DMS153 treated with DMSO at 0.1 percent for 48 hours (cell line): Measurements from ENCODE around the gene OSGIN1.

Experiments
- DNase-seq: peaks from one replicate; lab custom pipeline; 2025; ENCODE audit not compliant: unreplicated experiment; lab: John Stamatoyannopoulos, UW

OSGIN1 gene

GRCh38 chr16:83956336-83957289 lies 3.6 kb downstream of the OSGIN1 start:
- DNase-seq: peak; percentile 52

GRCh38 chr16:83957296-83957855 lies 4.3 kb downstream of the OSGIN1 start:
- DNase-seq: no peak

- no peak for DNase-seq
Observed at GRCh38 chr16:83958137-83958845, 5.3 kb downstream of the OSGIN1 start.

- DNase-seq: no peak
Observed at GRCh38 chr16:83958846-83959565, 6.0 kb downstream of the OSGIN1 start.

- no peak for DNase-seq
Observed at GRCh38 chr16:83959656-83960434, 6.8 kb downstream of the OSGIN1 start.

GRCh38 chr16:83960521-83961249 lies 7.6 kb downstream of the OSGIN1 start:
- no peak for DNase-seq

- DNase-seq: no peak
Observed at GRCh38 chr16:83961591-83961990, 8.6 kb downstream of the OSGIN1 start.

- DNase-seq: no peak
Observed at GRCh38 chr16:83963277-83964119, 10.5 kb downstream of the OSGIN1 start.

- no peak for DNase-seq
Observed at GRCh38 chr16:83964684-83965443, 11.8 kb downstream of the OSGIN1 start.

GRCh38 chr16:83965444-83966152 lies 12.6 kb downstream of the OSGIN1 start:
- no peak for DNase-seq

GRCh38 chr16:83966153-83966696 lies 13.2 kb downstream of the OSGIN1 start:
- DNase-seq: no peak

- DNase-seq: no peak
Observed at GRCh38 chr16:83967091-83967490, 14.1 kb downstream of the OSGIN1 start.

GRCh38 chr16:83967838-83968305 lies 14.8 kb downstream of the OSGIN1 start, which contains the start of gene NECAB2:
TSS of gene NECAB2 (plus strand) at chr16:83968244. CDS start at chr16:83968649, 405 bp downstream.
- no peak for DNase-seq

- no peak for DNase-seq
Observed at GRCh38 chr16:83968306-83968851, 15.3 kb downstream of the OSGIN1 start.

GRCh38 chr16:83968891-83969649 lies 16.0 kb downstream of the OSGIN1 start:
- DNase-seq: no peak
